Measurements from ENCODE around the gene HSFX3. TPM values are rescaled to one million over a fixed set of nuclear protein-coding genes. Genes with fewer than 3 reads are reported as not detected.
"Not testable (repeated sequence)": the region's sequence is repeated elsewhere in the genome, so short reads cannot be mapped to it uniquely, and the experiment has no call there.

The HSFX3 gene
- total RNA-seq, 4 donors from 2014 or later = not detected

DNA sequence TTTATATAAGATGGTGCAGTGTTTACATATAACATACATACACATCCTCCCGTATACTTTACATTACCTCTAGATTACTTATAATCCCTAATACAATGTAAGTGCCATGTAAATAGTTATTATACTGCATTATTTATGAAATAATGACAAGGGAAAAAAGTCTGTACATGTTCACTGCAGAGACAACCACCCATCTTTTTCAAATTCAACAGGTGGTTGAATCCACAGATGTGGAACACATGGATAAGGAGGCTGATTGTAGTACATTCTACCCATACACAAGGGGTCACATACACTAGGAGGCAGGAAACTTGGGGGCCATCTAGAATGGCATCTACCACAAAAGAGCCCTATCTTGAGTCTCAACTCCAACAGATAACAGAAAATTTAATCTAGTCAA lies 41.3 kb downstream of the HSFX3 start:
- TF ChIP-seq POLR2A (IDR thresholded peaks at IDR 0.05) = no peak
- TF ChIP-seq, protein P1, sequence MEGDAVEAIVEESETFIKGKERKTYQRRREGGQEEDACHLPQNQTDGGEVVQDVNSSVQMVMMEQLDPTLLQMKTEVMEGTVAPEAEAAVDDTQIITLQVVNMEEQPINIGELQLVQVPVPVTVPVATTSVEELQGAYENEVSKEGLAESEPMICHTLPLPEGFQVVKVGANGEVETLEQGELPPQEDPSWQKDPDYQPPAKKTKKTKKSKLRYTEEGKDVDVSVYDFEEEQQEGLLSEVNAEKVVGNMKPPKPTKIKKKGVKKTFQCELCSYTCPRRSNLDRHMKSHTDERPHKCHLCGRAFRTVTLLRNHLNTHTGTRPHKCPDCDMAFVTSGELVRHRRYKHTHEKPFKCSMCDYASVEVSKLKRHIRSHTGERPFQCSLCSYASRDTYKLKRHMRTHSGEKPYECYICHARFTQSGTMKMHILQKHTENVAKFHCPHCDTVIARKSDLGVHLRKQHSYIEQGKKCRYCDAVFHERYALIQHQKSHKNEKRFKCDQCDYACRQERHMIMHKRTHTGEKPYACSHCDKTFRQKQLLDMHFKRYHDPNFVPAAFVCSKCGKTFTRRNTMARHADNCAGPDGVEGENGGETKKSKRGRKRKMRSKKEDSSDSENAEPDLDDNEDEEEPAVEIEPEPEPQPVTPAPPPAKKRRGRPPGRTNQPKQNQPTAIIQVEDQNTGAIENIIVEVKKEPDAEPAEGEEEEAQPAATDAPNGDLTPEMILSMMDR (IDR thresholded peaks at IDR 0.05) = no peak
- Histone ChIP-seq H3K4me1 (peaks cover 0 to 52% (median 3%) of the 10 kb centered on the region in 3 donors), H3K9me3 (no peaks in the 10 kb centered on the region), H3K4me3 (no peak overlapping the region), H3K36me3 (no peaks in the 10 kb centered on the region), H3K27me3 (no peaks in the 10 kb centered on the region), H3K27ac (no peak overlapping the region)
- WGBS, 2 donors = 40 to 52% methylated on average over 1 of the region's 1 CpG
- intact Hi-C loops (cut with DNase I) = no loop called here
- no peak for DNase-seq

DNA sequence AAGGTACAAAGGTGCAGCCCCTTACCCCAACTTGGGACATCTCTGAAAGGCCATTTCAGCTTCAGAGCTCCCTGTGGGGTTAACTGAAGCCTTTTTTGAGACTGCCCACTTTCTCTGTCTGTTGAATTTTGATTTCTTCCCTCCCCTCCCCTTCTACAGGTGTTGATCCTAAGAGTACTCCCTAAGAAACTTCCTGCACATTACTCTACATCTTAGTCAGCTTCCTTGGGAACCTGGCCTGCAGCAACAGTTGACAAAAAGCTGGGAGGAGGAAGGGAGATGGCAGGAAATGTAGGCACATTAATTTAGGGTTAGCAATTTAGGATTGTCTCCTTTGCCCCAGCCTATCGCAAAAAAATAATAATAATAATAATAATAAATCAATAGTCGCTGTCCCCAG lies 43.4 kb downstream of the HSFX3 start:
- intact Hi-C loops (cut with DNase I) = no loop called here
- H3K27me3 ChIP-seq = no peaks in the 10 kb centered on the region
- H3K4me1 ChIP-seq = peaks cover 0 to 44% (median 0%) of the 10 kb centered on the region in 3 donors
- no peak overlapping the region for H3K27ac ChIP-seq
- TF ChIP-seq, protein P1 (IDR thresholded peaks at IDR 0.05) = no peak
- WGBS, 2 donors = 84 to 90% methylated on average over 2 of the region's 2 CpGs
- no peak overlapping the region for H3K4me3 ChIP-seq
- H3K36me3 ChIP-seq = peaks cover 0 to 14% (median 0%) of the 10 kb centered on the region in 3 donors
- H3K9me3 ChIP-seq = no peaks in the 10 kb centered on the region
- DNase-seq = no peak

DNA sequence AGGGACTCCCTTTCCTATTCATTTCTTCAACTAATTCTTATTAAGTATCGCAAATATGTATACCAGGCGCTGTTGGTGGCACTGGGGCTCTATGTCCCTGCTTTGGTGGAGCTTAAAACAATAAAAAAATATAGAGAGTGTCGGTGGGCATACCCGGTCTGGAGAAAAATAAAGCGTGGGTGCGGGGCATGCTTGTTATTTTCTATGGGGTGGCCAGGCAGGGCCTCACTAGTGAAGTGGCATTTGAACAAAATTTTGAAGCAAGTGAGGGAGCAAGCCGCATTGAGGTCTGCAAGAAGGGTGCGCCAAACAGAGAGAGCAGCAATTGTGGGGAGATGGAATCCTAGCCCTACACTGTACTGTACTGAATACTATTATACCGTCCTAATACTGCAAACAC lies 44.1 kb downstream of the HSFX3 start:
- DNase-seq = no peak
- H3K36me3 ChIP-seq = peaks cover 0 to 20% (median 0%) of the 10 kb centered on the region in 3 donors
- peak overlapping the region; percentile 88 to 93 (median 90) for H3K27ac ChIP-seq
- WGBS, 2 donors = 69 to 79% methylated on average over 5 to 9 of the region's 9 CpGs
- H3K4me1 ChIP-seq = peaks cover 0 to 38% (median 0%) of the 10 kb centered on the region in 3 donors
- no peaks in the 10 kb centered on the region for H3K27me3 ChIP-seq
- intact Hi-C loops (cut with DNase I) = no loop called here
- no peaks in the 10 kb centered on the region for H3K9me3 ChIP-seq
- H3K4me3 ChIP-seq = peak overlapping the region in 3 of 4 donors; percentile 55 to 75 (median 66)
- no peak for TF ChIP-seq POLR2A (IDR thresholded peaks at IDR 0.05)
- TF ChIP-seq, protein P1 (IDR thresholded peaks at IDR 0.05) = no peak

DNA sequence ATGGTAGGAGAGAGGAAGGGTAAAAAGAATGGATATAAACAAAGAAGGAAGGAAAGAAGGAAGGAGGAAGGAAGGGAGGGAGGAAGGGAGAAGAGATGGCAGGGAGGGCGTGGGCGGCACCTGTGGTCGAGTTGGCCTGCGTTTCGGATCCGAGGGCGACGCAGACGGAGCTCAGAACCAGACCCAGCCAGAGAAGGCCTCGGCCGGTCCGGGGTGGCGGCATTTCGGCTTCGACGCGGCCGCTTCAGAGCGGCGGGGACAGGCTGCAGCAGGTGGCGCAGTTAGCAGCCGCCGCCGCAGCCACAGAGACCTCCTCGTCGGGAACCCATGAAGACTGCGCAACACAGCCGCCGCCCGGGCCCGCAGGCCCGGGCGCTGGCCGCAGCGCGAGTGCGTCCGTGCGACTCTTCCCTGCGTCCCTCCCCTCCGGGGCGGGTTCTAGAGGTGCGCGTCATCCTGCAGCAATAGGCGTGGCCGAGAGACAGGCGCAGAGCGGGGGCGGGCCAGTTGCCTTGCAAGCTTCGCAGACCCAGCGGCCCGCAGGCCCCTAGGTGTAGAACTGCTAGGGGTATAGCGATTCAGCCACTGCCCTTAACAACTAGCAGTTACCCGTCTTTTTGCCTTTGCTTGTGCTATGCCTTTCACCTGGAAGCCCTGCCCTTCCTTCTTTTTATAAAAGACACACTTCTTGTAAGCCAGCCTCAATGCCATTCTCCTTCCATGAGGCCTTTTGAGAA lies 44.6 kb downstream of the HSFX3 start, which contains the start of gene IDS:
Gene IDS, minus strand, starts transcription at position 392 of the 737 bp plus-strand sequence. Its CDS starts 169 bp downstream, at position 223.
- H3K36me3 ChIP-seq = peaks cover 0 to 26% (median 0%) of the 10 kb centered on the region in 3 donors
- no peaks in the 10 kb centered on the region for H3K9me3 ChIP-seq
- intact Hi-C loops (cut with DNase I) = no loop called here
- no peaks in the 10 kb centered on the region for H3K27me3 ChIP-seq
- H3K4me3 ChIP-seq = peak within 1 kb of the TSS; percentile 48 to 75 (median 60)
- peaks cover 0 to 32% (median 0%) of the 10 kb centered on the region in 3 donors for H3K4me1 ChIP-seq
- peak within 1 kb of the TSS; percentile 88 to 93 (median 90) for H3K27ac ChIP-seq
- TF ChIP-seq, protein P1 (IDR thresholded peaks at IDR 0.05) = no peak
- peak in 3 of 4 donors; percentile 32 to 95 (median 94) for TF ChIP-seq POLR2A (IDR thresholded peaks at IDR 0.05)
- 1 to 37% methylated on average over 19 to 32 of the region's 54 CpGs for WGBS, 2 donors
- DNase-seq = peak; percentile 30

DNA sequence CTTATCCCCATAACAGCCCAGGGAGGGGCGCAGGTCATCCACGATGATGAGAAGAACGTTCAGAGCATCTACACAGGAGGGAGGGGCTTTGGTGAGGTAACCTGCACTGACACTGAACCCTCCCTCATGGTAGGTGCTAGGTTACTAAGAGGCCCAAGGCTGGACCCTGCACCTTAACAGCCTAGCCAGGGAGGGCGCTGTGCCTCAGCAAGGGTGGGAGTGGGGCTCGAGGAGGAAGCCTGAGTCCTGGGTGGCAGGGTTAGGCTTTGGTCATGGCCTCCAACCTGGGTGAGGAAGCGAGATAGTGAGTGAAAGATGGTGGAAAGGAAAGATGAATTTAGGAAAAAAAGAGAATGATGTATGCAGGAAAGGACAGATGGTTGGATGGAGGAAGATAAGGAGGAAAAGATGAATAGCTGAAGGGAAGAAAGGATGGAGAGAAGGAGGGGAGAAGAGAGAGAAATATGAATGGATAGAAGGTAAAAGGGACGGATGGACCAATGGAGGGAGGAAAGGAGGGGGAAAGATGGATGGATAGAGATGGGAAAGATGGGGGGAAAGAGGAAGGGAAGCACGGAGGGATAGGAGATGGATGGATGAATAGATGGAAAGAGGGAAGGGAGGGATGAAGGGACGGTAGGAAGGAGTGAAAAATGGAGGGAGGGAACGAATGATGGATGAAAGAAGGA lies 45.4 kb downstream of the HSFX3 start:
- 22 to 36% methylated on average over 6 to 7 of the region's 10 CpGs for WGBS, 2 donors
- Histone ChIP-seq H3K27me3 (no peaks in the 10 kb centered on the region), H3K4me1 (peaks cover 0 to 26% (median 0%) of the 10 kb centered on the region in 3 donors), H3K4me3 (peak overlapping the region; percentile 48 to 75 (median 60)), H3K27ac (peak overlapping the region; percentile 88 to 93 (median 90)), H3K9me3 (no peaks in the 10 kb centered on the region), H3K36me3 (peaks cover 0 to 33% (median 0%) of the 10 kb centered on the region in 3 donors)
- no peak for DNase-seq
- no peak for TF ChIP-seq POLR2A (IDR thresholded peaks at IDR 0.05)
- TF ChIP-seq, protein P1 (IDR thresholded peaks at IDR 0.05) = peak in 2 of 6 experiments; percentile 18 to 33
- intact Hi-C loops (cut with DNase I) = no loop called here

DNA sequence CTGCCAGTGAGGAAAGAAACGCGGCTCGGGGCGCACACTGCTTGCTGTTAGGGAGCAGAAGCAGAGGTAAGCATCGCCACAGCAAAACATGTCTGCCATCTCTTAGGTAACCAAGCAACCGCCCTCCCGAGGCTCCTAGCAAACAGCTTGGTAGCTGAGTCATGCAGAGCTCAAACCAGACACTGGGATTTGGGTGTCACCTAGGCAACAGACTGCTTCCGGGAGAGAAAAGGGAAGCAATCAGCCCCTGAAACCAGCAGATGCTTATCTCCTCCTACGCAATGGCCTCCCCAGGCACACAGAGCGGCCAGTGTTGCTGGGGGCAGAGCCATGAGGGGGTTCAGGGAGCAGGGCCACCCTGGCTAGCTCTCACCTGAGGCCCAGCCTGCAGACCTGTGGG lies 46.3 kb downstream of the HSFX3 start:
- WGBS, 2 donors = 37 to 40% methylated on average over 2 of the region's 10 CpGs
- intact Hi-C loops (cut with DNase I); H3K9me3 ChIP-seq; H3K27me3 ChIP-seq; DNase-seq: not testable (repeated sequence)
- H3K27ac ChIP-seq = peak overlapping the region in 1 of 4 donors; percentile 7
- peak overlapping the region in 2 of 4 donors; percentile 66 to 75 for H3K4me3 ChIP-seq
- peaks cover 0 to 43% (median 0%) of the 10 kb centered on the region in 3 donors for H3K36me3 ChIP-seq
- H3K4me1 ChIP-seq = peaks cover 0 to 26% (median 0%) of the 10 kb centered on the region in 3 donors

DNA sequence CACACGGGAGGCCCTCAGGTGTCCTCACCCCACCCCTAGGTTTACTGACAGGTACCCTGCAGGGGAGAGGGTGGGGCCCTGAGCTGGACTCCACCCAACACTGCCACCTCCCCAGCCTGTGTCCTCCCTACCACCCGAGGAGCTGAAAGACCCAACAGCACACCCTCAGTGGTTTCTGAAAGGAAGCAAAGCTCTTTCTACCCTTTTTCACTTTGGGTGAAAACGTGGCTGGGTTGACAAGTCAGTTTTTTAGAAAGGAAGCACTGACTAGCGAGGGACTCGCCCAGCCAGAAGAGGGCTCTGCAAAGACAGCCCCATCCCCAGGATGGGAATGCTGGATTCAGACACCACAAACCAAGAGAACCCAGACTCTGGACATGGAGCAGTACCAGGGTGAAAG lies 46.8 kb downstream of the HSFX3 start:
- H3K27me3 ChIP-seq; DNase-seq; intact Hi-C loops (cut with DNase I); H3K27ac ChIP-seq; H3K9me3 ChIP-seq; H3K4me3 ChIP-seq: not testable (repeated sequence)
- Histone ChIP-seq H3K36me3 (peaks cover 0 to 48% (median 0%) of the 10 kb centered on the region in 3 donors), H3K4me1 (peaks cover 0 to 27% (median 0%) of the 10 kb centered on the region in 3 donors)
- WGBS, 2 donors = 66% methylated on average over 4 of the region's 5 CpGs; no CpG with 5 or more reads in 1 of the 2 donors

Measured in esophagus squamous epithelium (tissue), 5 donors.